Neural cell (in vitro differentiated cells): ENCODE data around the gene RAMP3. TPM values are rescaled to one million over a fixed set of nuclear protein-coding genes. Genes with fewer than 3 reads are reported as not detected.

Source experiments
- H2AFZ ChIP-seq: fragments of 200-600, 300-800 bp; sonication (generic), shearing (Covaris generic); 2 replicates; pipeline ENCODE4 v1.6.0; 2014; ENCODE audit warnings: low read depth, mild to moderate bottlenecking, antibody characterized with exemption, low read length, moderate library complexity
- H3F3A ChIP-seq: fragments of 200-600 bp; shearing (Covaris generic); 2 replicates; pipeline ENCODE4 v1.6.1; 2016; ENCODE audit warnings: mild to moderate bottlenecking, moderate library complexity, mixed read lengths, antibody characterized with exemption, low read length; ENCODE audit not compliant: insufficient read depth, poor library complexity, severe bottlenecking
- H3K27ac ChIP-seq: fragments of 200-600, 300-800 bp; sonication (generic), shearing (Covaris generic); 2 replicates; pipeline ENCODE4 v1.5.1; 2014; ENCODE audit warnings: mild to moderate bottlenecking, low read length, moderate library complexity
- H3K27me3 ChIP-seq: fragments of 300-800, 200-600 bp; sonication (generic), shearing (Covaris generic); 2 replicates; pipeline ENCODE4 v1.6.0; 2014; ENCODE audit warnings: mild to moderate bottlenecking, low read depth, low read length, moderate library complexity; ENCODE audit not compliant: insufficient read depth
- H3K36me3 ChIP-seq: fragments of 300-800, 200-600 bp; sonication (generic), shearing (Covaris generic); 2 replicates; pipeline ENCODE4 v1.5.1; 2014; ENCODE audit warnings: mild to moderate bottlenecking, antibody characterized with exemption, low read length, moderate library complexity; ENCODE audit not compliant: insufficient read depth
- H3K4me2 ChIP-seq: fragments of 300-800, 200-600 bp; sonication (generic), shearing (Covaris generic); 2 replicates; pipeline ENCODE4 v1.6.0; 2014; ENCODE audit warnings: mild to moderate bottlenecking, low read length
- H3K4me3 ChIP-seq: fragments of 300-800, 200-600 bp; sonication (generic), shearing (Covaris generic); 2 replicates; pipeline ENCODE4 v1.5.1; 2014; ENCODE audit warnings: mild to moderate bottlenecking, low read length, moderate library complexity
- H3K79me2 ChIP-seq: fragments of 200-600 bp; shearing (Covaris generic); replicated peaks from 2 replicates; pipeline ENCODE4 v1.6.0; 2014; ENCODE audit warnings: mild to moderate bottlenecking, low read length, moderate library complexity; ENCODE audit not compliant: insufficient read depth
- H3K9ac ChIP-seq: fragments of 300-800, 200-600 bp; sonication (generic), shearing (Covaris generic); 2 replicates; pipeline ENCODE4 v1.6.1; 2016; ENCODE audit warnings: mild to moderate bottlenecking, low read length, mixed read lengths
- H3K9me2 ChIP-seq: fragments of 200-600 bp; shearing (Covaris generic); 2 replicates; pipeline ENCODE4 v1.6.1; 2016; ENCODE audit warnings: mild to moderate bottlenecking, low read length, mixed read lengths; ENCODE audit not compliant: insufficient read depth
- H3K9me3 ChIP-seq: fragments of 200-600, 300-800 bp; sonication (generic), shearing (Covaris generic); 2 replicates; pipeline ENCODE4 v1.6.1; 2016; ENCODE audit warnings: mild to moderate bottlenecking, mixed run types, low read length, moderate library complexity, mixed read lengths
- H4K20me1 ChIP-seq: fragments of 200-600 bp; shearing (Covaris generic); 2 replicates; pipeline ENCODE4 v1.6.1; 2016; ENCODE audit warnings: mild to moderate bottlenecking, mixed run types; ENCODE audit not compliant: insufficient read depth
- CTCF ChIP-seq: fragments of 450-650 bp; IDR thresholded peaks from 2 replicates; pipeline ENCODE4 v1.5.1; 2014; ENCODE audit warnings: antibody characterized with exemption, mild to moderate bottlenecking, moderate library complexity; ENCODE audit not compliant: poor library complexity, severe bottlenecking
- EP300 ChIP-seq: fragments of 450-650 bp; conservative IDR thresholded peaks from 2 replicates; pipeline ENCODE4 v1.6.1; 2014; ENCODE audit warnings: antibody characterized with exemption, mild to moderate bottlenecking, moderate library complexity; ENCODE audit not compliant: poor library complexity, severe bottlenecking
- EZH2 ChIP-seq: fragments of 200-600, 300-800 bp; shearing (Covaris generic), sonication (generic); IDR thresholded peaks from 2 replicates; pipeline ENCODE4 v1.6.1; 2014; ENCODE audit warnings: antibody characterized with exemption, low read length, borderline replicate concordance, mild to moderate bottlenecking; ENCODE audit not compliant: insufficient read depth, poor library complexity, severe bottlenecking
- MXI1 ChIP-seq: fragments of 450-650 bp; conservative IDR thresholded peaks from 2 replicates; pipeline ENCODE4 v1.6.1; 2014; ENCODE audit warnings: antibody characterized with exemption, mild to moderate bottlenecking; ENCODE audit not compliant: poor library complexity, severe bottlenecking
- POLR2AphosphoS5 ChIP-seq: IDR thresholded peaks from 2 replicates; pipeline ENCODE4 v1.6.1; 2012
- RAD21 ChIP-seq: fragments of 450-650 bp; conservative IDR thresholded peaks from 2 replicates; pipeline ENCODE4 v1.6.1; 2014; ENCODE audit warnings: antibody characterized with exemption, mild to moderate bottlenecking, moderate library complexity
- REST ChIP-seq: IDR thresholded peaks from 2 replicates; pipeline ENCODE4 v1.6.1; 2012; ENCODE audit warnings: borderline replicate concordance
- SMC3 ChIP-seq: fragments of 450-650 bp; conservative IDR thresholded peaks from 2 replicates; pipeline ENCODE4 v1.6.1; 2014; ENCODE audit warnings: antibody characterized with exemption, mild to moderate bottlenecking, moderate library complexity; ENCODE audit not compliant: poor library complexity
- TAF1 ChIP-seq: IDR thresholded peaks from 2 replicates; pipeline ENCODE4 v1.6.1; 2012; ENCODE audit warnings: low read depth
- polyA plus RNA-seq: library from polyadenylated mRNA; depleted of rRNA; stranded (reverse); fragments of >200 nt; gene quantifications from 2 replicates; pipeline ENCODE4 v1.2.3, GENCODE V29; 2014

RAMP3 gene
- polyA plus RNA-seq, 1 donor from 2014 or later = not detected

DNA sequence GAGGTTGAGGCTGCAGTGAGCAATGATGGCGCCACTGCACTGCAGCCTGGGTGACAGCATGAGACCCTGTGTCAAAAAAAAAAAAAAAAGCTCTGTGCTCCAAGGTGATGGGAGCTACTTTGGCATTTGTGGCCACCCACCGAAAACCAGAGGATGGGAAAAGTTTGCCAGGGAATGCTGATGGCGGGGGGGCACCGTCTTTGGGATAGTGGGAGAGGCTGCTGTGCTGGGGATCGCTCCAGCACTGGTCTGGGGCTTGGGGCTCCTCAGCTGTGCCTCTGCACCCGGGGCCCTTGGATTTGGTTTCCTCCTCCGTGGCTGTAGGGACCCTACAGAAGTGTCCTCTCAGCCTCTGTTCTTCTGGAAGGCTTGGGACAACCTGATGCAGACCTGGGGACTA, 11.7 kb upstream of the RAMP3 start:
- Histone ChIP-seq H3K36me3 (no peaks in the 10 kb centered on the region), H2AFZ (no peak overlapping the region), H3K27ac (no peak overlapping the region), H3K27me3 (no peaks in the 10 kb centered on the region), H3F3A (no peaks in the 10 kb centered on the region), H3K9me2 (no peaks in the 10 kb centered on the region), H3K9ac (no peak overlapping the region), H3K9me3 (no peaks in the 10 kb centered on the region), H3K79me2 (no peaks in the 10 kb centered on the region), H3K4me3 (no peak overlapping the region), H3K4me2 (no peak overlapping the region), H4K20me1 (no peaks in the 10 kb centered on the region)
- no peak for TF ChIP-seq MXI1
- no peak for TF ChIP-seq REST
- no peak for TF ChIP-seq TAF1
- TF ChIP-seq RAD21 = no peak
- no peak for TF ChIP-seq SMC3
- no peak for TF ChIP-seq EZH2
- TF ChIP-seq POLR2AphosphoS5 = no peak
- TF ChIP-seq CTCF = no peak
- TF ChIP-seq EP300 = no peak

- Histone ChIP-seq H3K27me3 (no peaks in the 10 kb centered on the region), H3K4me2 (no peak overlapping the region), H3K9me2 (no peaks in the 10 kb centered on the region), H3K9me3 (no peaks in the 10 kb centered on the region), H3F3A (no peaks in the 10 kb centered on the region), H3K9ac (no peak overlapping the region), H3K27ac (no peak overlapping the region), H3K36me3 (no peaks in the 10 kb centered on the region), H3K79me2 (no peaks in the 10 kb centered on the region), H2AFZ (no peak overlapping the region), H4K20me1 (no peaks in the 10 kb centered on the region), H3K4me3 (no peak overlapping the region)
- TF ChIP-seq MXI1 = no peak
- no peak for TF ChIP-seq EZH2
- TF ChIP-seq EP300 = no peak
- no peak for TF ChIP-seq TAF1
- TF ChIP-seq POLR2AphosphoS5 = no peak
- no peak for TF ChIP-seq RAD21
- TF ChIP-seq REST = no peak
- no peak for TF ChIP-seq SMC3
- TF ChIP-seq CTCF = no peak
Measured at GRCh38 chr7:45146531-45147379, 10.8 kb upstream of the RAMP3 start.
